OCI-LY1 (cell line): ENCODE data around the gene SLC5A1.

Experiments
- H2AFZ ChIP-seq: fragments of 200-600 bp; sonication (generic), shearing (Covaris generic); 2 replicates; pipeline ENCODE4 v1.6.0; 2014; ENCODE audit warnings: antibody characterized with exemption, mild to moderate bottlenecking, low read length
- H3F3A ChIP-seq: fragments of 200-600 bp; sonication (generic), shearing (Covaris generic); 2 replicates; pipeline ENCODE4 v1.6.0; 2014; ENCODE audit warnings: mild to moderate bottlenecking, antibody characterized with exemption, low read length, moderate library complexity; ENCODE audit not compliant: insufficient read depth
- H3K27ac ChIP-seq: fragments of 200-600 bp; sonication (generic); 2 replicates; pipeline ENCODE4 v1.5.1; 2014; ENCODE audit warnings: low read length, mixed run types, mild to moderate bottlenecking, low read depth; ENCODE audit not compliant: poor library complexity, severe bottlenecking
- H3K27me3 ChIP-seq: fragments of 200-600 bp; sonication (generic); 2 replicates; pipeline ENCODE4 v1.6.0; 2014; ENCODE audit warnings: antibody characterized with exemption, mild to moderate bottlenecking, low read length, moderate library complexity; ENCODE audit not compliant: insufficient read depth
- H3K36me3 ChIP-seq: fragments of 200-600 bp; sonication (generic); 2 replicates; pipeline ENCODE4 v1.6.1; 2014; ENCODE audit warnings: mild to moderate bottlenecking, antibody characterized with exemption, low read length, moderate library complexity, mixed read lengths; ENCODE audit not compliant: insufficient read depth
- H3K4me1 ChIP-seq: fragments of 200-600 bp; sonication (generic); 2 replicates; pipeline ENCODE4 v1.5.1; 2014; ENCODE audit warnings: mild to moderate bottlenecking, low read length, moderate library complexity; ENCODE audit not compliant: insufficient read depth, severe bottlenecking
- H3K4me2 ChIP-seq: fragments of 200-600 bp; sonication (generic), shearing (Covaris generic); 2 replicates; pipeline ENCODE4 v1.6.1; 2014; ENCODE audit warnings: low read length
- H3K4me3 ChIP-seq: fragments of 200-600 bp; sonication (generic); 2 replicates; pipeline ENCODE4 v1.5.1; 2014; ENCODE audit warnings: low read length, low read depth, mild to moderate bottlenecking, mixed read lengths; ENCODE audit not compliant: poor library complexity, severe bottlenecking
- H3K79me2 ChIP-seq: fragments of 200-600 bp; shearing (Covaris generic); 2 replicates; pipeline ENCODE4 v1.6.1; 2016; ENCODE audit warnings: mixed run types, low read length, mixed read lengths; ENCODE audit not compliant: insufficient read depth
- H3K9ac ChIP-seq: fragments of 200-600 bp; sonication (generic), shearing (Covaris generic); 2 replicates; pipeline ENCODE4 v1.6.1; 2014; ENCODE audit warnings: mild to moderate bottlenecking, low read length, mixed read lengths
- H3K9me2 ChIP-seq: fragments of 200-600 bp; sonication (generic), shearing (Covaris generic); 2 replicates; pipeline ENCODE4 v1.6.1; 2014; ENCODE audit warnings: low read depth, mild to moderate bottlenecking, low read length, mixed read lengths
- H3K9me3 ChIP-seq: fragments of 200-600 bp; shearing (Covaris generic); 2 replicates; pipeline ENCODE4 v1.6.1; 2014; ENCODE audit warnings: low read length, mixed read lengths
- H4K20me1 ChIP-seq: fragments of 200-600 bp; sonication (generic), shearing (Covaris generic); 2 replicates; pipeline ENCODE4 v1.6.0; 2016; ENCODE audit warnings: mild to moderate bottlenecking, low read length; ENCODE audit not compliant: insufficient read depth
- CTCF ChIP-seq: fragments of 200-600 bp; sonication (generic), shearing (Covaris generic); IDR thresholded peaks from 2 replicates; pipeline ENCODE4 v1.5.1; 2017; ENCODE audit warnings: mild to moderate bottlenecking, antibody characterized with exemption, low read length, moderate library complexity, mixed read lengths
- EZH2 ChIP-seq: fragments of 200-600 bp; sonication (generic), shearing (Covaris generic); IDR thresholded peaks from 2 replicates; pipeline ENCODE4 v1.8.0; 2017; ENCODE audit warnings: borderline replicate concordance, mixed run types, mild to moderate bottlenecking, antibody characterized with exemption, low read length, moderate library complexity, mixed read lengths

Gene SLC5A1

GRCh38 chr22:32034275-32034674 lies 8.8 kb upstream of the SLC5A1 start:
- Histone ChIP-seq H3K4me3 (no peak overlapping the region), H4K20me1 (no peaks in the 10 kb centered on the region), H3K79me2 (no peaks in the 10 kb centered on the region), H3K9ac (no peak overlapping the region), H3K4me2 (no peak overlapping the region), H3K36me3 (no peaks in the 10 kb centered on the region), H3K27ac (no peak overlapping the region), H3K9me3 (no peaks in the 10 kb centered on the region), H2AFZ (no peak overlapping the region), H3K9me2 (no peaks in the 10 kb centered on the region), H3K4me1 (no peaks in the 10 kb centered on the region), H3K27me3 (no peaks in the 10 kb centered on the region), H3F3A (no peaks in the 10 kb centered on the region)
- no peak for TF ChIP-seq EZH2
- TF ChIP-seq CTCF = no peak

- H3K9me3 ChIP-seq = no peaks in the 10 kb centered on the region
- no peak overlapping the region for H2AFZ ChIP-seq
- no peak overlapping the region for H3K4me2 ChIP-seq
- no peaks in the 10 kb centered on the region for H3K4me1 ChIP-seq
- H3K36me3 ChIP-seq = no peaks in the 10 kb centered on the region
- no peaks in the 10 kb centered on the region for H4K20me1 ChIP-seq
- no peak overlapping the region for H3K9ac ChIP-seq
- 0 out of 2 replicates have a peak, but pooled peaks cover 5% of the 10 kb centered on the region for H3K27me3 ChIP-seq
- H3F3A ChIP-seq = no peaks in the 10 kb centered on the region
- no peak overlapping the region for H3K27ac ChIP-seq
- H3K79me2 ChIP-seq = no peaks in the 10 kb centered on the region
- H3K4me3 ChIP-seq = no peak overlapping the region
- TF ChIP-seq EZH2 = no peak
- no peak for TF ChIP-seq CTCF
- no peaks in the 10 kb centered on the region for H3K9me2 ChIP-seq
Observed at GRCh38 chr22:32037236-32037635, 5.8 kb upstream of the SLC5A1 start.

- Histone ChIP-seq H2AFZ (no peak overlapping the region), H3K4me1 (no peaks in the 10 kb centered on the region), H3K4me2 (no peak overlapping the region), H3K9me3 (no peaks in the 10 kb centered on the region), H3K36me3 (no peaks in the 10 kb centered on the region), H4K20me1 (no peaks in the 10 kb centered on the region), H3K79me2 (no peaks in the 10 kb centered on the region), H3K27me3 (0 out of 2 replicates have a peak, but pooled peaks cover 5% of the 10 kb centered on the region), H3F3A (no peaks in the 10 kb centered on the region), H3K9me2 (no peaks in the 10 kb centered on the region), H3K27ac (no peak overlapping the region), H3K4me3 (no peak overlapping the region), H3K9ac (no peak overlapping the region)
- TF ChIP-seq EZH2 = no peak
- TF ChIP-seq CTCF = no peak
Observed at GRCh38 chr22:32040324-32040904, 2.6 kb upstream of the SLC5A1 start.
